Esophagus squamous epithelium (tissue), 4 donors: ENCODE data around the gene SKA3.

Experiments
- CTCF ChIP-seq, 6 experiments: fragments of 450-650 bp in 4 of 6; fragments of 200-600 bp in 2 of 6; sonication (generic) in 2 of 6; IDR thresholded peaks; one replicate each; pipeline ENCODE4 v1.5.1; 2016 to 2019; ENCODE audit warnings: antibody characterized with exemption in 6 of 6, mild to moderate bottlenecking in 4 of 6, moderate library complexity in 4 of 6
- POLR2A ChIP-seq, 4 donors: fragments of 450-650 bp; IDR thresholded peaks; one replicate each; pipeline ENCODE4 v1.6.1; 2017; ENCODE audit warnings: antibody characterized with exemption in 4 of 4, mild to moderate bottlenecking in 4 of 4, moderate library complexity in 3 of 4

GRCh38 chr13:21176982-21177284, 581 bp upstream of the SKA3 start:
- TF ChIP-seq CTCF (IDR thresholded peaks at IDR 0.05) (no peak), POLR2A (IDR thresholded peaks at IDR 0.05) (no peak)
